Colonic mucosa (tissue), 4 donors: Measurements from ENCODE around the gene ALDH3B1. TPM values are rescaled to one million over a fixed set of nuclear protein-coding genes. Genes with fewer than 3 reads are reported as not detected.

Experiments used
- DNase-seq: peaks from one replicate; pipeline ENCODE4 v3.0.0-alpha.2; 2020
- H3K27ac ChIP-seq: fragments of 200-600 bp; one replicate; pipeline ENCODE4 v1.8.0; 2021
- H3K27me3 ChIP-seq: fragments of 200-600 bp; one replicate; pipeline ENCODE4 v1.8.0; 2021
- H3K36me3 ChIP-seq: fragments of 200-600 bp; one replicate; pipeline ENCODE4 v1.8.0; 2021
- H3K4me1 ChIP-seq: fragments of 200-600 bp; one replicate; pipeline ENCODE4 v1.8.0; 2021; ENCODE audit warnings: mild to moderate bottlenecking
- H3K4me3 ChIP-seq: fragments of 200-600 bp; one replicate; pipeline ENCODE4 v1.8.0; 2021
- H3K9ac ChIP-seq, 2 donors: one replicate each; pipeline ENCODE4 v1.7.0; 2013; ENCODE audit warnings: control low read depth in 2 of 2, low read depth in 2 of 2, low read length in 2 of 2
- H3K9me3 ChIP-seq: fragments of 200-600 bp; one replicate; pipeline ENCODE4 v1.8.0; 2021
- CTCF ChIP-seq: fragments of 200-600 bp; IDR thresholded peaks from one replicate; pipeline ENCODE4 v1.8.0; 2022; ENCODE audit warnings: antibody characterized with exemption, mild to moderate bottlenecking
- intact Hi-C: fragments of 100-400 bp; cut with DNase I; formaldehyde crosslinking; loops from one replicate; pipeline ENCODE4 v1.14.1; 2022
- total RNA-seq, 2 donors: library from RNA; stranded (reverse); fragmentation: NEBNext Ultra II Directional in 1 of 2; extraction: Animal tissue kit (Norgen Biotek cat#: 25700) in 1 of 2; gene quantifications; one replicate each; pipeline ENCODE4 v1.2.1, GENCODE V29; 2021
- donor health status: healthy.
- donor health status: DM: no; HTN: no; CAD: no.
- donor health status: DM: no; HTN: no; CAD: no.

Gene ALDH3B1
- total RNA-seq, 2 donors from 2014 or later, result 17.7 to 18.8 TPM

GRCh38 chr11:68028802-68029545 is 18.8 kb downstream of the ALDH3B1 start:
- intact Hi-C loops, result no loop called here
- H3K9ac ChIP-seq, result peak overlapping the region in 1 of 2 donors; percentile 21
- H3K9me3 ChIP-seq, result no peaks in the 10 kb centered on the region
- H3K27ac ChIP-seq, result no peak overlapping the region
- H3K36me3 ChIP-seq, result no peaks in the 10 kb centered on the region
- H3K27me3 ChIP-seq, result no peaks in the 10 kb centered on the region
- DNase-seq, result no peak
- H3K4me3 ChIP-seq, result no peak overlapping the region
- TF ChIP-seq CTCF, result no peak
- peaks cover 4% of the 10 kb centered on the region for H3K4me1 ChIP-seq

GRCh38 chr11:68030318-68031143 is 20.4 kb downstream of the ALDH3B1 start, which contains the start of gene NDUFS8:
Gene NDUFS8 (plus strand): TSS chr11:68030681. CDS start chr11:68032152, 1,471 bp downstream.
- intact Hi-C loops, result no loop called here
- peaks cover 4% of the 10 kb centered on the region for H3K4me1 ChIP-seq
- H3K36me3 ChIP-seq, result no peaks in the 10 kb centered on the region
- H3K27ac ChIP-seq, result peak within 1 kb of the TSS; percentile 75
- DNase-seq, result peak; percentile 98
- H3K27me3 ChIP-seq, result no peaks in the 10 kb centered on the region
- H3K4me3 ChIP-seq, result peak within 1 kb of the TSS; percentile 82
- TF ChIP-seq CTCF, result no peak
- peak within 1 kb of the TSS; percentile 83 to 98 for H3K9ac ChIP-seq
- H3K9me3 ChIP-seq, result no peaks in the 10 kb centered on the region

GRCh38 chr11:68031144-68031464 is 21.0 kb downstream of the ALDH3B1 start:
- intact Hi-C loops, result no loop called here
- Histone ChIP-seq H3K9me3 (no peaks in the 10 kb centered on the region), H3K4me1 (peaks cover 4% of the 10 kb centered on the region), H3K4me3 (peak overlapping the region; percentile 82), H3K9ac (peak overlapping the region; percentile 83 to 98), H3K27ac (peak overlapping the region; percentile 75), H3K27me3 (no peaks in the 10 kb centered on the region), H3K36me3 (no peaks in the 10 kb centered on the region)
- DNase-seq, result no peak
- no peak for TF ChIP-seq CTCF

- Histone ChIP-seq H3K9me3 (no peaks in the 10 kb centered on the region), H3K9ac (peak overlapping the region; percentile 9 to 83), H3K4me3 (no peak overlapping the region), H3K4me1 (peaks cover 4% of the 10 kb centered on the region), H3K36me3 (no peaks in the 10 kb centered on the region), H3K27me3 (no peaks in the 10 kb centered on the region), H3K27ac (no peak overlapping the region)
- no peak for TF ChIP-seq CTCF
- no peak for DNase-seq
- intact Hi-C loops, result no loop called here
Observed at GRCh38 chr11:68032003-68032402, 21.9 kb downstream of the ALDH3B1 start.

GRCh38 chr11:68032997-68033707 is 23.0 kb downstream of the ALDH3B1 start:
- Histone ChIP-seq H3K9me3 (no peaks in the 10 kb centered on the region), H3K27ac (no peak overlapping the region), H3K9ac (no peak overlapping the region), H3K4me3 (no peak overlapping the region), H3K36me3 (no peaks in the 10 kb centered on the region), H3K4me1 (peaks cover 8% of the 10 kb centered on the region), H3K27me3 (no peaks in the 10 kb centered on the region)
- no peak for TF ChIP-seq CTCF
- no peak for DNase-seq
- intact Hi-C loops, result no loop called here
